Neural crest cell (in vitro differentiated cells): ENCODE measurements around the gene PARP4. TPM values are rescaled to one million over a fixed set of nuclear protein-coding genes. Genes with fewer than 3 reads are reported as not detected.
"Not testable (repeated sequence)": the region's sequence is repeated elsewhere in the genome, so short reads cannot be mapped to it uniquely, and the experiment has no call there.

Experiments
- DNase-seq: peaks from one replicate; pipeline ENCODE4 v3.0.0; 2021; ENCODE audit warnings: low read depth, mixed read lengths, low spot score
- H3K27ac Mint-ChIP-seq: one replicate; pipeline ENCODE4 v1.8.0; 2021; ENCODE audit warnings: mild to moderate bottlenecking, mixed read lengths; ENCODE audit not compliant: unreplicated experiment
- H3K27me3 Mint-ChIP-seq: 2 replicates; pipeline ENCODE4 v1.8.0; 2021; ENCODE audit warnings: low read depth, mild to moderate bottlenecking, mixed read lengths
- H3K36me3 Mint-ChIP-seq: 2 replicates; pipeline ENCODE4 v1.8.0; 2021; ENCODE audit warnings: low read depth, mild to moderate bottlenecking, mixed read lengths
- H3K4me1 Mint-ChIP-seq: 2 replicates; pipeline ENCODE4 v1.8.0; 2021; ENCODE audit warnings: mixed read lengths
- H3K4me3 Mint-ChIP-seq: one replicate; pipeline ENCODE4 v1.8.0; 2021; ENCODE audit warnings: mild to moderate bottlenecking, mixed read lengths
- H3K9me3 Mint-ChIP-seq: 2 replicates; pipeline ENCODE4 v1.8.0; 2021; ENCODE audit warnings: mixed read lengths
- CTCF ChIP-seq: fragments of 200-600 bp; sonication (generic); conservative IDR thresholded peaks from 2 replicates; pipeline ENCODE4 v1.5.0; 2021; ENCODE audit warnings: antibody characterized with exemption, mild to moderate bottlenecking
- total RNA-seq: library from RNA; stranded (reverse); gene quantifications from 2 replicates; pipeline ENCODE4 v1.2.1, GENCODE V29; 2021

The PARP4 gene
- total RNA-seq, 1 donor from 2014 or later = 36.3 TPM

GRCh38 chr13:24489721-24490120 is 22.9 kb downstream of the PARP4 start:
- TF ChIP-seq CTCF = no peak
- Mint-ChIP-seq H3K36me3 (peaks cover 28% of the 10 kb centered on the region), H3K27ac (no peak overlapping the region), H3K27me3 (no peaks in the 10 kb centered on the region), H3K9me3 (peaks cover 6% of the 10 kb centered on the region), H3K4me3 (no peak overlapping the region), H3K4me1 (no peaks in the 10 kb centered on the region)
- no peak for DNase-seq

- H3K36me3 Mint-ChIP-seq = peaks cover 29% of the 10 kb centered on the region
- not testable (repeated sequence) for H3K4me3 Mint-ChIP-seq, H3K27me3 Mint-ChIP-seq, H3K27ac Mint-ChIP-seq, H3K4me1 Mint-ChIP-seq, H3K9me3 Mint-ChIP-seq, DNase-seq
Observed at GRCh38 chr13:24488092-24488491, 24.5 kb downstream of the PARP4 start.

GRCh38 chr13:24486017-24486657 is 26.4 kb downstream of the PARP4 start:
- not testable (repeated sequence) for DNase-seq, H3K4me3 Mint-ChIP-seq, H3K9me3 Mint-ChIP-seq, H3K27ac Mint-ChIP-seq, H3K27me3 Mint-ChIP-seq, H3K4me1 Mint-ChIP-seq
- peaks cover 40% of the 10 kb centered on the region for H3K36me3 Mint-ChIP-seq

- Mint-ChIP-seq H3K27me3 (no peaks in the 10 kb centered on the region), H3K36me3 (peaks cover 19% of the 10 kb centered on the region), H3K9me3 (no peaks in the 10 kb centered on the region), H3K4me1 (no peaks in the 10 kb centered on the region), H3K4me3 (no peak overlapping the region), H3K27ac (no peak overlapping the region)
- DNase-seq = no peak
- TF ChIP-seq CTCF = no peak
Observed at GRCh38 chr13:24473686-24474085, 38.9 kb downstream of the PARP4 start.

GRCh38 chr13:24472129-24472528 is 40.4 kb downstream of the PARP4 start:
- not testable (repeated sequence) for H3K4me3 Mint-ChIP-seq, H3K27ac Mint-ChIP-seq, DNase-seq, H3K9me3 Mint-ChIP-seq, H3K27me3 Mint-ChIP-seq, H3K4me1 Mint-ChIP-seq
- peaks cover 28% of the 10 kb centered on the region for H3K36me3 Mint-ChIP-seq

GRCh38 chr13:24463078-24463477 is 49.5 kb downstream of the PARP4 start:
- H3K36me3 Mint-ChIP-seq = peaks cover 37% of the 10 kb centered on the region
- H3K4me3 Mint-ChIP-seq = no peak overlapping the region

More at GRCh38 chr13:24463078-24463477, 49.5 kb downstream of the PARP4 start:
- no peak for DNase-seq
- no peaks in the 10 kb centered on the region for H3K4me1 Mint-ChIP-seq
- peaks cover 2% of the 10 kb centered on the region for H3K9me3 Mint-ChIP-seq
- TF ChIP-seq CTCF = no peak
- H3K27ac Mint-ChIP-seq = no peak overlapping the region
- H3K27me3 Mint-ChIP-seq = no peaks in the 10 kb centered on the region
